ENCODE results near the gene GRIN1. TPM values are rescaled to one million over a fixed set of nuclear protein-coding genes. Genes with fewer than 3 reads are reported as not detected.

Gene GRIN1
- total RNA-seq, 4 donors from 2014 or later = 0.11 to 0.50 (median 0.19) TPM; not detected in 1

DNA sequence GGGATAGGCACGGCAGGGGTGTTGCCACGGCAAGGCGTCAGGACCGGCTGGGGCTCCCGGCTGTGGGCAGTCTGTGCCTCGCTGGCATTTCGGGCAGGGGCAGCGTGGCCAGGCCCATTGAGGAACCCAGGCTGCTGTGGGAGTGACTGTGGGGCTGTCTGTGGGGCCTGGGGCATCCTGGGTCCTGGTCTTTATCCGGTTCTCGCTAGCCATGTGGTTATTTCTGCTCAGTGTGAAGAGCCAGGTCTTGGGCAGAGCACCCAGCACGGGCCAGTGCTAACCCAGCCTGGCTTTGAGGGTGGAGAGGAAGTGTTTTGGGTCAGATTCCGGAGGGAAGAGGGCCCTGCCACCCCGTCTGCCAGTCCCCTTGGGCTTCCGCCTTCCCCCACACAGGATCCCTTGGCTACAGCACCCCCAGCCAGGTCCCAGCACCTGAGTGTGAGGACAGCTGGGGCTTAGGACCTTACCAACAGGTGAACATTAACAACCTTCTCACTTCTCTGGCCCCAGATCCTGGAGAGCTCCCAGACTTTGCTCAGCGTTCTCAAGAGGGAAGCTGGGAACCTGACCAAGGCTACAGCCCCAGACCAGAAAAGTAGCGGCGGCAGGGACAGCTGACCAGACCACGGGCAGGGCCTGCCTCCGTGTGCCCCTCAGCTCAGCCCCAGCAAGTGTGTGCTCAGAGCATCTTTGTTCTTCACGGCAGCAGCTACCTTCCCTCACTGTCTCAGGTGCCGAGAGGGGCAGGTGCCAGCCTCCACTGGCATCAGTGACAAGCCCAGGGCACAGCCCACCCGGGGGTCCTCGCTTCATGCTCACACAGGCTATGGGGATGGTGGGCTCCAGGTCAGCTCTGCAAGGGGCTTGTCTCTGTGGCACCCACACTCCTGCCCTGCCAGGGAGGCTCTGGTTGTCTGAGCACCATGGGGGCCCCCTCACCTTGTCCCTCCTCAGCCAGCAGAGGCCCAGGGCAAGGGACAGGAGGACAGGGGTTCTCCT lies 50.6 kb downstream of the GRIN1 start:
- WGBS = 67% methylated on average over 1 of the region's 23 CpGs
- Histone ChIP-seq H3K4me1 (peaks cover 47 to 81% (median 56%) of the 10 kb centered on the region in 4 donors), H3K4me3 (peak overlapping the region; percentile 90 to 98 (median 94)), H3K36me3 (peaks cover 19 to 55% (median 46%) of the 10 kb centered on the region in 4 donors), H3K27ac (replicated peaks in 1 of 4) (peak overlapping the region; percentile 94 to 99 (median 98)), H3K27me3 (no peaks in the 10 kb centered on the region), H3K9me3 (no peaks in the 10 kb centered on the region)
- no peak for DNase-seq (ENCODE audit: extremely low spot score)
- intact Hi-C loops (cut with DNase I) = loop anchor here (5.0 kb wide), 1 partner anchor 33 kb away; the partner anchor contains the start of gene RNF208
- TF ChIP-seq POLR2A (IDR thresholded peaks at IDR 0.05; ENCODE audit: low read depth) (no peak), EP300 (IDR thresholded peaks at IDR 0.05) (no peak), CTCF (IDR thresholded peaks at IDR 0.05) (no peak)

DNA sequence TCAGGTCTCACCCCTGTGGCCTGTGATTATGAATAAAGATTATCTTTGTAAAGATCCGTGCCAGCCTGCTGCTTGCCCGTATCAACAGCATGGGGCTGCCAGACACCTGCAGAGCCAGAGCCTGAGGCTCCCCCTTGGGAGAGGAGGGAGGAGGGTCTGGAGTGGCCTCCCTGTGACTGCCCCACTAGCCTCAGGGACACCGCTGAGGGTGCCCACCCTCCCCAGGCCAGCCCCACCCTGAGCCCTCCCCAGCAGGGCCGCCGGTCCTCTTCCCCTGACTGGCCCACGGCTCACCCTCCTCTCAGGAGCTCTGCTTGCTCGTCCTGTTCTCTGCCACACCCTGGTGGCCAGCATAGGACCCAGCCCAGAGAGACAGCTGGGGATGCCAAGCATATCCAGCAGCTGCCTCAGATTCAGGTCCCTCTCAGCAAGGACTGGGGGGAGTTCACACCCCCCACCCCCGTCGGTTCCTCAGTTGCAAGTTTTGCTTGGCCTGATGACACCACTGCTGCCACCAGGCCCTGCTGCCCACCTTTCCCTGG lies 51.4 kb downstream of the GRIN1 start:
- Histone ChIP-seq H3K36me3 (peaks cover 18 to 47% (median 38%) of the 10 kb centered on the region in 4 donors), H3K27ac (replicated peaks in 1 of 4) (peak overlapping the region; percentile 94 to 99 (median 98)), H3K27me3 (no peaks in the 10 kb centered on the region), H3K4me3 (no peak overlapping the region), H3K9me3 (no peaks in the 10 kb centered on the region), H3K4me1 (peaks cover 49 to 81% (median 59%) of the 10 kb centered on the region in 4 donors)
- WGBS = 82% methylated on average over 7 of the region's 9 CpGs
- intact Hi-C loops (cut with DNase I) = no loop called here
- TF ChIP-seq CTCF (IDR thresholded peaks at IDR 0.05) (no peak), POLR2AphosphoS5 (IDR thresholded peaks at IDR 0.05) (no peak), POLR2A (IDR thresholded peaks at IDR 0.05; ENCODE audit: low read depth) (no peak), EP300 (IDR thresholded peaks at IDR 0.05) (no peak)
- no peak for DNase-seq (ENCODE audit: extremely low spot score)

GRCh38 chr9:137191245-137191644 lies 52.3 kb downstream of the GRIN1 start:
- Histone ChIP-seq H3K27ac (replicated peaks in 1 of 4) (peak overlapping the region in 1 of 4 donors; percentile 99), H3K27me3 (no peaks in the 10 kb centered on the region), H3K36me3 (peaks cover 11 to 38% (median 29%) of the 10 kb centered on the region in 4 donors), H3K4me1 (peaks cover 41 to 81% (median 59%) of the 10 kb centered on the region in 4 donors), H3K4me3 (no peak overlapping the region), H3K9me3 (no peaks in the 10 kb centered on the region)
- intact Hi-C loops (cut with DNase I) = no loop called here
- 88% methylated on average over 3 of the region's 3 CpGs for WGBS
- no peak for DNase-seq (ENCODE audit: extremely low spot score)
- TF ChIP-seq CTCF (IDR thresholded peaks at IDR 0.05) (no peak), POLR2A (IDR thresholded peaks at IDR 0.05; ENCODE audit: low read depth) (no peak), EP300 (IDR thresholded peaks at IDR 0.05) (no peak), POLR2AphosphoS5 (IDR thresholded peaks at IDR 0.05) (no peak)

DNA sequence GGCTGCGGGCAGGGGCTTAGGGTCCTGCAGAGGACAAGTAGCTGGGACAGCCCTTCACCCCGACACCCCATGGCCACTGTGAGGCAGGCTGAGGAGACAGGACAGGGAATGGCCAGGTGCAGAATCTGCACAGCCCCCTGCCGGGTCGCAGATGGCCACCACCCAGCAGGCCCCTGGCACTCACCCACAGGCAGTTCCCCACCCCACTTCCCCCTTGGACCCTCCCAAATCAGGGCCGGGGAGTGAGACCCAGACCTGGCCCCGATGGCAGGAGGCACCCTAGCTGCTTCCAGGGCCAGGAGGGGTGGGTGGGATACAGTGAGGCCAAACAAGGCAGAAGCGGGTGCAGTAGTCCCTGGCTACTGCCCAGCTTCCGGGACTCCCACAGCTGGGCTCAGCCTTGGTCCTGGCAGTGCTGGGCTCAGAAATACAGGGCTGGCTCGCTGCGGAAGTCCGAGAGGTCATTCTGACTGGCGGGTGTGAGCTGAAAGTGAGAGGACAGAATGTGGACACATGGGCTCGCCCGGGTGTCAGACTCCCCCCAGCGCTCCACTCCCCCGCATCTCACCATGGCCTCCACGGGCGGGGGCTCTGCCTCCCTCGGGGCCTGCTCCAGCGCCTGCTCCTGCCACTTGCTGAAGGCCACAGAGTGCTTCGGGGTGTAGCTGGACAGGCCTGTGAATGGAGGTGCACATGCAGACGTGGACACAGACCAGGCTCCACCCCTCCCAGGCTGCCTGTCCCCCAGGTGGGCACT lies 52.9 kb downstream of the GRIN1 start:
- Histone ChIP-seq H3K4me3 (no peak overlapping the region), H3K27ac (replicated peaks in 1 of 4) (peak overlapping the region in 1 of 4 donors; percentile 9), H3K27me3 (no peaks in the 10 kb centered on the region), H3K9me3 (no peaks in the 10 kb centered on the region), H3K4me1 (peaks cover 36 to 79% (median 54%) of the 10 kb centered on the region in 4 donors), H3K36me3 (peaks cover 11 to 32% (median 27%) of the 10 kb centered on the region in 4 donors)
- 100% methylated on average over 10 of the region's 22 CpGs for whole genome bisulfite sequencing
- DNase-seq (ENCODE audit: extremely low spot score) = no peak
- intact Hi-C loops (cut with DNase I) = no loop called here
- no peak for TF ChIP-seq POLR2AphosphoS5 (IDR thresholded peaks at IDR 0.05)
- no peak for TF ChIP-seq POLR2A (IDR thresholded peaks at IDR 0.05; ENCODE audit: low read depth)
- no peak for TF ChIP-seq EP300 (IDR thresholded peaks at IDR 0.05)
- TF ChIP-seq CTCF (IDR thresholded peaks at IDR 0.05) = no peak

All from esophagus muscularis mucosa (tissue), 4 donors.